GM12878 (cell line): ENCODE measurements around the gene AEBP1. TPM values are rescaled to one million over a fixed set of nuclear protein-coding genes. Genes with fewer than 3 reads are reported as not detected.

Experiments
- ATAC-seq: fragments of 200-7000 bp; cut with Tn5 transposase; 3 replicates; pipeline ENCODE4 v1.9.1; 2020; ENCODE audit warnings: mild to moderate bottlenecking, moderate library complexity
- BruUV-seq: library from RNA; stranded (reverse); fragments of 400-500 nt; replicated peaks from 2 replicates; lab custom pipeline; 2021; lab: Mats Ljungman, UMichigan
- CTCF ChIA-PET: fragments of 300-600 bp; sonication (Branson Sonifier 250); formaldehyde crosslinking; extraction: SDS; loops from one replicate; lab custom pipeline; 2021; ENCODE audit warnings: inconsistent platforms; lab: Yijun Ruan, JAX
- POLR2A ChIA-PET: fragments of 350-600 bp; formaldehyde crosslinking; extraction: SDS; loops from one replicate; lab custom pipeline; 2021; ENCODE audit warnings: inconsistent platforms; lab: Charles Lee
- RAD21 ChIA-PET: fragments of 300-600 bp; sonication (Branson Sonifier 250); formaldehyde crosslinking; loops from one replicate; lab custom pipeline; 2023; ENCODE audit warnings: antibody characterized with exemption; ENCODE audit not compliant: unreplicated experiment; lab: Charles Lee
- SMC1A ChIA-PET: fragments of 300-600 bp; sonication (Branson Sonifier 250); formaldehyde crosslinking; loops from one replicate; lab custom pipeline; 2023; ENCODE audit not compliant: unreplicated experiment, uncharacterized antibody; lab: Charles Lee
- DNase-seq: peaks from one replicate; pipeline ENCODE4 v3.0.0-alpha.2; 2011; ENCODE audit warnings: low read depth, low spot score
- FAIRE-seq: peaks from 3 replicates; lab custom pipeline; 2011; peaks lifted over from hg19 to GRCh38; lab: Jason Lieb, UNC
- H2AFZ ChIP-seq: 2 replicates; pipeline ENCODE4 v1.6.0; 2011; ENCODE audit warnings: low read depth, low read length, control low read depth; ENCODE audit not compliant: control insufficient read depth
- H3K27ac ChIP-seq: 2 replicates; pipeline ENCODE4 v1.5.1; 2011; ENCODE audit warnings: control low read depth; ENCODE audit not compliant: control insufficient read depth, insufficient read depth
- H3K27me3 ChIP-seq, 2 experiments: replicated peaks in 1 of 2; 2 replicates each; pipeline versions ENCODE4 v1.6.0 to v1.6.1; 2011; ENCODE audit warnings: low read length in 1 of 2; ENCODE audit not compliant: control insufficient read depth in 2 of 2, insufficient read depth in 2 of 2
- H3K36me3 ChIP-seq, 2 experiments: 2 replicates each; pipeline ENCODE4 v1.5.1; 2011; ENCODE audit warnings: low read length in 1 of 2; ENCODE audit not compliant: control insufficient read depth in 2 of 2, insufficient read depth in 2 of 2
- H3K4me1 ChIP-seq: 2 replicates; pipeline ENCODE4 v1.6.1; 2011; ENCODE audit warnings: mild to moderate bottlenecking, low read length, moderate library complexity, mixed read lengths; ENCODE audit not compliant: control insufficient read depth, insufficient read depth
- H3K4me2 ChIP-seq: 2 replicates; pipeline ENCODE4 v1.6.0; 2011; ENCODE audit warnings: control low read depth; ENCODE audit not compliant: control insufficient read depth, insufficient read depth
- H3K4me3 ChIP-seq: fragments of 200-600 bp; sonication (generic); 2 replicates; pipeline ENCODE4 v1.5.1; 2016
- H3K79me2 ChIP-seq: 2 replicates; pipeline ENCODE4 v1.6.0; 2011; ENCODE audit warnings: low read length; ENCODE audit not compliant: control insufficient read depth, insufficient read depth
- H3K9ac ChIP-seq: 2 replicates; pipeline ENCODE4 v1.8.0; 2011; ENCODE audit warnings: low read length, control low read depth, mixed read lengths; ENCODE audit not compliant: control insufficient read depth, insufficient read depth
- H3K9me3 ChIP-seq: replicated peaks from 3 replicates; pipeline ENCODE4 v1.5.1; 2011; ENCODE audit warnings: mild to moderate bottlenecking, low read length; ENCODE audit not compliant: control insufficient read depth, insufficient read depth
- H4K20me1 ChIP-seq: 2 replicates; pipeline ENCODE4 v1.6.0; 2011; ENCODE audit not compliant: control insufficient read depth, insufficient read depth
- CBX5 ChIP-seq: sonication (generic); IDR thresholded peaks from 2 replicates; pipeline ENCODE4 v1.6.1; 2016; ENCODE audit warnings: low read depth, moderate library complexity, mild to moderate bottlenecking, inconsistent platforms
- CREB1 ChIP-seq: IDR thresholded peaks from 2 replicates; pipeline ENCODE4 v1.6.1; 2012; ENCODE audit warnings: low read depth, mild to moderate bottlenecking, inconsistent platforms
- FOS ChIP-seq: IDR thresholded peaks from 3 replicates; pipeline ENCODE4 v1.6.1; 2011; ENCODE audit warnings: borderline replicate concordance; ENCODE audit not compliant: insufficient read length; ENCODE audit errors: extremely low read depth
- NFXL1 ChIP-seq: fragments of 450-650 bp; IDR thresholded peaks from 2 replicates; pipeline ENCODE4 v1.6.1; 2017; ENCODE audit warnings: antibody characterized with exemption, mild to moderate bottlenecking, borderline replicate concordance
- NFYA ChIP-seq: IDR thresholded peaks from 2 replicates; pipeline ENCODE4 v1.6.1; 2011; ENCODE audit warnings: low read depth, mild to moderate bottlenecking, low read length, improper control_type of control experiment, borderline replicate concordance
- NR2C1 ChIP-seq: fragments of 450-650 bp; IDR thresholded peaks from 2 replicates; pipeline ENCODE4 v1.6.1; 2017; ENCODE audit warnings: antibody characterized with exemption, mild to moderate bottlenecking, moderate library complexity
- RELA ChIP-seq: fragments of 450-650 bp; IDR thresholded peaks from 2 replicates; pipeline ENCODE4 v1.8.0; 2014; ENCODE audit warnings: borderline replicate concordance; ENCODE audit not compliant: partially characterized antibody
- SREBF2 ChIP-seq: IDR thresholded peaks from 2 replicates; pipeline ENCODE4 v1.6.1; 2012; ENCODE audit warnings: mild to moderate bottlenecking, low read length
- ZNF384 ChIP-seq: IDR thresholded peaks from 2 replicates; pipeline ENCODE4 v1.6.1; 2012; ENCODE audit warnings: low read depth, mild to moderate bottlenecking, low read length, improper control_type of control experiment, borderline replicate concordance
- WGBS: methylation state at CpG from one replicate; pipeline ENCODE4 v1.1.6; 2016; ENCODE audit warnings: low lambda C conversion rate; ENCODE audit not compliant: insufficient replicate concordance, insufficient coverage; ENCODE audit errors: missing lambda C conversion rate; 5-methylcytosine and 5-hydroxymethylcytosine counted together
- in situ Hi-C: fragments of 300-500 bp; cut with MboI; formaldehyde crosslinking; loops from 9 replicates; pipeline ENCODE4 v1.14.3; 2018; ENCODE audit warnings: mixed read lengths
- intact Hi-C: fragments of 100-400 bp; cut with micrococcal nuclease; formaldehyde crosslinking; loops from one replicate; pipeline ENCODE4 v1.14.2; 2022; ENCODE audit not compliant: unreplicated experiment
- polyA plus RNA-seq, 11 experiments: library from polyadenylated mRNA; depleted of rRNA in 4 of 11; unstranded in 6 of 11; stranded (reverse) in 5 of 11; fragments of >200 nt; fragmentation: Nextera tagmentation in 4 of 11; fragmentation: Illumina TruSeq in 1 of 11; extraction: Ambion mirVana in 4 of 11; extraction: Trizol in 1 of 11; gene quantifications; 1 replicate in 1 of 11; 2 replicates in 10 of 11; pipeline versions ENCODE4 v1.2.1 to v1.2.3, GENCODE V29; 2011 to 2016; ENCODE audit warnings: inconsistent platforms in 2 of 11, missing spikeins in 2 of 11, low read depth in 1 of 11
- total RNA-seq, 4 experiments: library from RNA; depleted of rRNA in 3 of 4; stranded (reverse); fragments of >200 nt in 3 of 4; fragmentation: Illumina TruSeq in 1 of 4; extraction: Trizol in 1 of 4; gene quantifications; 2 replicates each; pipeline versions ENCODE4 v1.2.1 to v1.2.3, GENCODE V29; 2013 to 2021
- TF ChIP-seq, protein P1 (sequence below): fragments of 450-650 bp; formaldehyde crosslinking; IDR thresholded peaks from 2 replicates; pipeline ENCODE4 v1.4.0; 2022; ENCODE audit warnings: mild to moderate bottlenecking, moderate library complexity
- TF ChIP-seq, protein P2 (sequence below): fragments of 450-650 bp; IDR thresholded peaks from 2 replicates; pipeline ENCODE4 v1.6.1; 2016; ENCODE audit warnings: mild to moderate bottlenecking, moderate library complexity, borderline replicate concordance
- TF ChIP-seq, protein P3 (sequence below): IDR thresholded peaks from 2 replicates; pipeline ENCODE4 v1.6.1; 2012; ENCODE audit warnings: low read length, inconsistent platforms
- TF ChIP-seq, protein P4 (sequence below): fragments of 450-650 bp; IDR thresholded peaks from 2 replicates; pipeline ENCODE4 v1.6.1; 2017; ENCODE audit warnings: mild to moderate bottlenecking, low read depth, inconsistent platforms; ENCODE audit not compliant: poor library complexity, severe bottlenecking

Gene AEBP1
- total and polyA plus RNA-seq, 10 of the 15 experiments (the other 5 are each of a cell fraction or from before 2014, with no cell fraction given): 0.06 to 0.23 (median 0.11) TPM; not detected in 5

DNA sequence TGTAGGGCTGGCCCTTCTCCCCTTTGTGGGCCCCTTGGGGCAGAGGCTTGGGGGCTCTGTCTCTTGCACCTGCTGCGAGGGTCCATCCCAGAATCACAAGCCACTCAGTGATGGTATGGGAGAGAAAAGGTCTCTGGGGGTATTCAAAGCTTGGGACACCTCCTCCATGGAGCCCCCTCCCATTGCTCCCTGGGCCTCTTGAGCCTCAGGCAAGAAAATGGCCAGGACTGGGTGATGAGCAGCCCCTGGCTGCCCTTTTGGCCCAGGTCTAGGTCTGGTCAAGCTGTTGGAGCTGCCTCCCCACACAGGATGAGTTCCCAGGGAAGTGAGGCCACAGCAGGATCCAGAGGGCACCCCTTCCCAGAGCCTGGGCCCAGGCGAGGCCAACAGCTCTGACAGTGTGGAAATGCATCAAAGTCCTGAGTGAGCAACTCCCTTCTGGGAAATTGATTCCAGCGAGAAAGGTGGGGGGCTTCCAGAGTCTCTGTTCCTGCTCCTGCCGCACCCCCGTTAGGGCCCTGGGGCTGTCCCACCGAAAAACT, 40.4 kb downstream of the AEBP1 start:
- no peaks in the 10 kb centered on the region for H3K9me3 ChIP-seq
- no peaks in the 10 kb centered on the region for H3K79me2 ChIP-seq
- H3K4me2 ChIP-seq: no peak overlapping the region
- 49% methylated on average over 6 of the region's 6 CpGs for WGBS
- no peak for ATAC-seq
- no peak for DNase-seq
- ChIA-PET CTCF (no interaction called here), POLR2A (no interaction called here), RAD21 (no interaction called here), SMC1A (no interaction called here)
- in situ Hi-C loops (no loop called here), intact Hi-C loops (no loop called here)
- BruUV-seq: no TSS peak
- no peaks in the 10 kb centered on the region for H3K36me3 ChIP-seq
- no peaks in the 10 kb centered on the region for H3K4me1 ChIP-seq
- H3K9ac ChIP-seq: no peak overlapping the region
- H4K20me1 ChIP-seq: no peaks in the 10 kb centered on the region
- H3K27ac ChIP-seq: no peak overlapping the region
- no peak for FAIRE-seq
- H2AFZ ChIP-seq: no peak overlapping the region
- no peaks in the 10 kb centered on the region for H3K27me3 ChIP-seq
- no peak overlapping the region for H3K4me3 ChIP-seq
- TF ChIP-seq, protein P1, sequence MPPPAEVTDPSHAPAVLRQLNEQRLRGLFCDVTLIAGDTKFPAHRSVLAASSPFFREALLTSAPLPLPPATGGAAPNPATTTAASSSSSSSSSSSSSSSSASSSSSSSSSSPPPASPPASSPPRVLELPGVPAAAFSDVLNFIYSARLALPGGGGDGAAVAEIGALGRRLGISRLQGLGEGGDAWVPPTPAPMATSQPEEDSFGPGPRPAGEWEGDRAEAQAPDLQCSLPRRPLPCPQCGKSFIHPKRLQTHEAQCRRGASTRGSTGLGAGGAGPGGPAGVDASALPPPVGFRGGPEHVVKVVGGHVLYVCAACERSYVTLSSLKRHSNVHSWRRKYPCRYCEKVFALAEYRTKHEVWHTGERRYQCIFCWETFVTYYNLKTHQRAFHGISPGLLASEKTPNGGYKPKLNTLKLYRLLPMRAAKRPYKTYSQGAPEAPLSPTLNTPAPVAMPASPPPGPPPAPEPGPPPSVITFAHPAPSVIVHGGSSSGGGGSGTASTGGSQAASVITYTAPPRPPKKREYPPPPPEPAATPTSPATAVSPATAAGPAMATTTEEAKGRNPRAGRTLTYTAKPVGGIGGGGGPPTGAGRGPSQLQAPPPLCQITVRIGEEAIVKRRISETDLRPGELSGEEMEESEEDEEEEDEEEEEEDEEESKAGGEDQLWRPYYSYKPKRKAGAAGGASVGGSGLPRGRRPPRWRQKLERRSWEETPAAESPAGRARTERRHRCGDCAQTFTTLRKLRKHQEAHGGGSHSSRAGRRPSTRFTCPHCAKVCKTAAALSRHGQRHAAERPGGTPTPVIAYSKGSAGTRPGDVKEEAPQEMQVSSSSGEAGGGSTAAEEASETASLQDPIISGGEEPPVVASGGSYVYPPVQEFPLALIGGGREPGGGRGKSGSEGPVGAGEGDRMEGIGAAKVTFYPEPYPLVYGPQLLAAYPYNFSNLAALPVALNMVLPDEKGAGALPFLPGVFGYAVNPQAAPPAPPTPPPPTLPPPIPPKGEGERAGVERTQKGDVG (CRISPR knock-in tag): no peak
- TF ChIP-seq NFYA: no peak
- TF ChIP-seq SREBF2: no peak
- no peak for TF ChIP-seq FOS
- TF ChIP-seq ZNF384: no peak
- TF ChIP-seq NR2C1: no peak
- TF ChIP-seq, protein P2, sequence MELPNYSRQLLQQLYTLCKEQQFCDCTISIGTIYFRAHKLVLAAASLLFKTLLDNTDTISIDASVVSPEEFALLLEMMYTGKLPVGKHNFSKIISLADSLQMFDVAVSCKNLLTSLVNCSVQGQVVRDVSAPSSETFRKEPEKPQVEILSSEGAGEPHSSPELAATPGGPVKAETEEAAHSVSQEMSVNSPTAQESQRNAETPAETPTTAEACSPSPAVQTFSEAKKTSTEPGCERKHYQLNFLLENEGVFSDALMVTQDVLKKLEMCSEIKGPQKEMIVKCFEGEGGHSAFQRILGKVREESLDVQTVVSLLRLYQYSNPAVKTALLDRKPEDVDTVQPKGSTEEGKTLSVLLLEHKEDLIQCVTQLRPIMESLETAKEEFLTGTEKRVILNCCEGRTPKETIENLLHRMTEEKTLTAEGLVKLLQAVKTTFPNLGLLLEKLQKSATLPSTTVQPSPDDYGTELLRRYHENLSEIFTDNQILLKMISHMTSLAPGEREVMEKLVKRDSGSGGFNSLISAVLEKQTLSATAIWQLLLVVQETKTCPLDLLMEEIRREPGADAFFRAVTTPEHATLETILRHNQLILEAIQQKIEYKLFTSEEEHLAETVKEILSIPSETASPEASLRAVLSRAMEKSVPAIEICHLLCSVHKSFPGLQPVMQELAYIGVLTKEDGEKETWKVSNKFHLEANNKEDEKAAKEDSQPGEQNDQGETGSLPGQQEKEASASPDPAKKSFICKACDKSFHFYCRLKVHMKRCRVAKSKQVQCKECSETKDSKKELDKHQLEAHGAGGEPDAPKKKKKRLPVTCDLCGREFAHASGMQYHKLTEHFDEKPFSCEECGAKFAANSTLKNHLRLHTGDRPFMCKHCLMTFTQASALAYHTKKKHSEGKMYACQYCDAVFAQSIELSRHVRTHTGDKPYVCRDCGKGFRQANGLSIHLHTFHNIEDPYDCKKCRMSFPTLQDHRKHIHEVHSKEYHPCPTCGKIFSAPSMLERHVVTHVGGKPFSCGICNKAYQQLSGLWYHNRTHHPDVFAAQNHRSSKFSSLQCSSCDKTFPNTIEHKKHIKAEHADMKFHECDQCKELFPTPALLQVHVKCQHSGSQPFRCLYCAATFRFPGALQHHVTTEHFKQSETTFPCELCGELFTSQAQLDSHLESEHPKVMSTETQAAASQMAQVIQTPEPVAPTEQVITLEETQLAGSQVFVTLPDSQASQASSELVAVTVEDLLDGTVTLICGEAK: no peak
- no peak for TF ChIP-seq CBX5
- TF ChIP-seq, protein P3, sequence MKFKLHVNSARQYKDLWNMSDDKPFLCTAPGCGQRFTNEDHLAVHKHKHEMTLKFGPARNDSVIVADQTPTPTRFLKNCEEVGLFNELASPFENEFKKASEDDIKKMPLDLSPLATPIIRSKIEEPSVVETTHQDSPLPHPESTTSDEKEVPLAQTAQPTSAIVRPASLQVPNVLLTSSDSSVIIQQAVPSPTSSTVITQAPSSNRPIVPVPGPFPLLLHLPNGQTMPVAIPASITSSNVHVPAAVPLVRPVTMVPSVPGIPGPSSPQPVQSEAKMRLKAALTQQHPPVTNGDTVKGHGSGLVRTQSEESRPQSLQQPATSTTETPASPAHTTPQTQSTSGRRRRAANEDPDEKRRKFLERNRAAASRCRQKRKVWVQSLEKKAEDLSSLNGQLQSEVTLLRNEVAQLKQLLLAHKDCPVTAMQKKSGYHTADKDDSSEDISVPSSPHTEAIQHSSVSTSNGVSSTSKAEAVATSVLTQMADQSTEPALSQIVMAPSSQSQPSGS: no peak
- no peak for TF ChIP-seq RELA
- TF ChIP-seq NFXL1: no peak
- no peak for TF ChIP-seq CREB1
- TF ChIP-seq, protein P4, sequence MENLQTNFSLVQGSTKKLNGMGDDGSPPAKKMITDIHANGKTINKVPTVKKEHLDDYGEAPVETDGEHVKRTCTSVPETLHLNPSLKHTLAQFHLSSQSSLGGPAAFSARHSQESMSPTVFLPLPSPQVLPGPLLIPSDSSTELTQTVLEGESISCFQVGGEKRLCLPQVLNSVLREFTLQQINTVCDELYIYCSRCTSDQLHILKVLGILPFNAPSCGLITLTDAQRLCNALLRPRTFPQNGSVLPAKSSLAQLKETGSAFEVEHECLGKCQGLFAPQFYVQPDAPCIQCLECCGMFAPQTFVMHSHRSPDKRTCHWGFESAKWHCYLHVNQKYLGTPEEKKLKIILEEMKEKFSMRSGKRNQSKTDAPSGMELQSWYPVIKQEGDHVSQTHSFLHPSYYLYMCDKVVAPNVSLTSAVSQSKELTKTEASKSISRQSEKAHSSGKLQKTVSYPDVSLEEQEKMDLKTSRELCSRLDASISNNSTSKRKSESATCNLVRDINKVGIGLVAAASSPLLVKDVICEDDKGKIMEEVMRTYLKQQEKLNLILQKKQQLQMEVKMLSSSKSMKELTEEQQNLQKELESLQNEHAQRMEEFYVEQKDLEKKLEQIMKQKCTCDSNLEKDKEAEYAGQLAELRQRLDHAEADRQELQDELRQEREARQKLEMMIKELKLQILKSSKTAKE: no peak
